ENCODE results near the gene ABCB4. TPM values are rescaled to one million over a fixed set of nuclear protein-coding genes. Genes with fewer than 3 reads are reported as not detected.

The ABCB4 gene
- total RNA-seq, 2 experiments from 2014 or later: not detected

- ATAC-seq (ENCODE audit: poor library complexity) (no peak), DNase-seq (no peak)
- Histone ChIP-seq H3K36me3 (ENCODE audit: insufficient read depth, low read length) (no peaks in the 10 kb centered on the region), H3K27me3 (ENCODE audit: control insufficient read depth in 1 of 2, insufficient read depth in 2 of 2, low read length in 2 of 2) (peaks cover 0 to 2% of the 10 kb centered on the region in 2 experiments), H3K27ac (ENCODE audit: low read depth in 1 of 2, low read length in 2 of 2) (no peak overlapping the region), H3K9me3 (ENCODE audit: control insufficient read depth in 1 of 2, insufficient read depth in 1 of 2, low read length in 2 of 2) (no peaks in the 10 kb centered on the region), H3K4me1 (ENCODE audit: insufficient read depth, low read length) (no peaks in the 10 kb centered on the region), H3K4me3 (ENCODE audit: low read length) (no peak overlapping the region)
- TF ChIP-seq CTCF (IDR thresholded peaks at IDR 0.05): no peak
- no peaks in the 10 kb centered on the region for H3K4me1 Mint-ChIP-seq (ENCODE audit: low read depth)
- peaks cover 22% of the 10 kb centered on the region for H3K27me3 Mint-ChIP-seq
- no peak overlapping the region for H3K27ac Mint-ChIP-seq
- ChIA-PET CTCF (no interaction called here), POLR2A (no interaction called here)
- no peaks in the 10 kb centered on the region for H3K9me3 Mint-ChIP-seq
- intact Hi-C loops (cut with DNase I, micrococcal nuclease): no loop called here
- no peak overlapping the region for H3K4me3 Mint-ChIP-seq
- H3K36me3 Mint-ChIP-seq (ENCODE audit: low read depth): no peaks in the 10 kb centered on the region
Observed at GRCh38 chr7:87450706-87451105, 24.8 kb downstream of the ABCB4 start.

GRCh38 chr7:87448388-87448787, 27.1 kb downstream of the ABCB4 start:
- Mint-ChIP-seq H3K4me1 (ENCODE audit: low read depth) (no peaks in the 10 kb centered on the region), H3K4me3 (no peak overlapping the region), H3K27ac (no peak overlapping the region), H3K36me3 (ENCODE audit: low read depth) (no peaks in the 10 kb centered on the region), H3K9me3 (no peaks in the 10 kb centered on the region), H3K27me3 (peaks cover 25% of the 10 kb centered on the region)
- Histone ChIP-seq H3K4me3 (ENCODE audit: low read length) (no peak overlapping the region), H3K36me3 (ENCODE audit: insufficient read depth, low read length) (no peaks in the 10 kb centered on the region), H3K4me1 (ENCODE audit: insufficient read depth, low read length) (no peaks in the 10 kb centered on the region), H3K27ac (ENCODE audit: low read depth in 1 of 2, low read length in 2 of 2) (no peak overlapping the region), H3K9me3 (ENCODE audit: control insufficient read depth in 1 of 2, insufficient read depth in 1 of 2, low read length in 2 of 2) (no peaks in the 10 kb centered on the region), H3K27me3 (ENCODE audit: control insufficient read depth in 1 of 2, insufficient read depth in 2 of 2, low read length in 2 of 2) (peaks cover 2% of the 10 kb centered on the region in 2 experiments)
- ChIA-PET CTCF (no interaction called here), POLR2A (no interaction called here)
- DNase-seq (no peak), ATAC-seq (ENCODE audit: poor library complexity) (no peak)
- intact Hi-C loops (cut with DNase I, micrococcal nuclease): no loop called here
- TF ChIP-seq CTCF (IDR thresholded peaks at IDR 0.05): no peak

- peaks cover 0 to 10% of the 10 kb centered on the region in 2 experiments for H3K27me3 ChIP-seq (ENCODE audit: control insufficient read depth in 1 of 2, insufficient read depth in 2 of 2, low read length in 2 of 2)
- H3K27me3 Mint-ChIP-seq: peaks cover 17% of the 10 kb centered on the region
- no peak for ATAC-seq (ENCODE audit: poor library complexity)
- no peaks in the 10 kb centered on the region for H3K36me3 Mint-ChIP-seq (ENCODE audit: low read depth)
- intact Hi-C loops (cut with DNase I, micrococcal nuclease): no loop called here
- no peak overlapping the region for H3K27ac Mint-ChIP-seq
- no peaks in the 10 kb centered on the region for H3K4me1 Mint-ChIP-seq (ENCODE audit: low read depth)
- H3K36me3 ChIP-seq (ENCODE audit: insufficient read depth, low read length): no peaks in the 10 kb centered on the region
- no peaks in the 10 kb centered on the region for H3K9me3 ChIP-seq (ENCODE audit: control insufficient read depth in 1 of 2, insufficient read depth in 1 of 2, low read length in 2 of 2)
- TF ChIP-seq CTCF (IDR thresholded peaks at IDR 0.05): no peak
- CTCF ChIA-PET: no interaction called here
- H3K4me3 Mint-ChIP-seq: no peak overlapping the region
- no peak overlapping the region for H3K27ac ChIP-seq (ENCODE audit: low read depth in 1 of 2, low read length in 2 of 2)
- DNase-seq: no peak
- H3K4me1 ChIP-seq (ENCODE audit: insufficient read depth, low read length): no peaks in the 10 kb centered on the region
- POLR2A ChIA-PET: interaction anchor here (0.6 kb wide), 1 partner anchor 8 kb away, joined by 5 read pairs; no protein-coding TSS in a partner anchor
- no peak overlapping the region for H3K4me3 ChIP-seq (ENCODE audit: low read length)
- no peaks in the 10 kb centered on the region for H3K9me3 Mint-ChIP-seq
Observed at GRCh38 chr7:87447116-87447635, 28.3 kb downstream of the ABCB4 start.
